Measurements from ENCODE around the gene AXIN2.

Gene AXIN2

GRCh38 chr17:65533852-65534457 lies 27.5 kb downstream of the AXIN2 start:
- H3K9me2 ChIP-seq (ENCODE audit: low read depth, low read length) = no peaks in the 10 kb centered on the region
- no peak overlapping the region for H3K4me2 ChIP-seq (ENCODE audit: low read length)
- H3K27ac ChIP-seq (ENCODE audit: low read depth, low read length, poor library complexity, severe bottlenecking) = no peak overlapping the region
- H3K4me1 ChIP-seq (ENCODE audit: insufficient read depth, low read length, severe bottlenecking) = no peaks in the 10 kb centered on the region
- no peaks in the 10 kb centered on the region for H3K79me2 ChIP-seq (ENCODE audit: insufficient read depth, low read length)
- H3K27me3 ChIP-seq (ENCODE audit: insufficient read depth, low read length) = no peaks in the 10 kb centered on the region
- H4K20me1 ChIP-seq (ENCODE audit: insufficient read depth, low read length) = no peaks in the 10 kb centered on the region
- no peak overlapping the region for H3K9ac ChIP-seq (ENCODE audit: low read length)
- H3K4me3 ChIP-seq (ENCODE audit: low read depth, low read length, poor library complexity, severe bottlenecking) = no peak overlapping the region
- H3F3A ChIP-seq (ENCODE audit: insufficient read depth, low read length) = no peaks in the 10 kb centered on the region
- no peak overlapping the region for H2AFZ ChIP-seq (ENCODE audit: low read length)
- no peaks in the 10 kb centered on the region for H3K36me3 ChIP-seq (ENCODE audit: insufficient read depth, low read length)
- TF ChIP-seq EZH2 (IDR thresholded peaks at IDR 0.05; ENCODE audit: borderline replicate concordance, low read length) = no peak
- no peaks in the 10 kb centered on the region for H3K9me3 ChIP-seq (ENCODE audit: low read length)

DNA sequence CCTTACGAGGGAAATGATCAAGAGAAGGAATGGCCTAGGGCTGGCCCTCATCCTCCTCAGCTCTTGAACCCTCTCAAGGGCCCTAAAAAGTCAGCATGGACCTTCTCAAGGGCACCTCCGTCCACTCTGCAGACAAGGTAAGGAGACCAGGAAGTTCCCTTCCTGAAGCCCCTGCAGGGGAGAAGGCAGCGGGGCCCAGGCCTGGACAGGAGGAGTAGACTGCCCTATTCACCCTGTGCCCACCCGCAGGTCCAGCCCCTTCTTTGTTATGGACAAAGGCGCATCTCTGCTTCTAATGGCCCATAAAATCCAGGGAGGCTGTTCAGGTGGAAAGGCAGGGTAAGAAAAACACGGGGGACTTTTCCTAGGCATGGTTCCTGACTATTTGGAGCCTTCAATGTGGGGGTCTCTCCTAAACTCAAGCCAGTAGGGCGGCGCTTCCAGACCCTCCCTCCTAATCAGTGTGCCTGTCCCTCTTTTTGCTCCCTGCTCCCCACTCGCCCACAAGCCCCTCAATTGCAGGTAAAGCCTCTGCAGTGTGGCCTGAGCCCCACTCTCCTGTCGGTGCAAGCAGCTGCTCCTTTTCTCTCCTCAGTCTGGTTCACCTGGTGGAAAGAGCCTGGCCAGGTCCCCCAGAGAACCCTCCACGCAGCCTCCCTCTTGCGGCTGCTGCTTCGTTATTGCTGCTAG lies 28.2 kb downstream of the AXIN2 start:
- Histone ChIP-seq H3K9ac (ENCODE audit: low read length) (no peak overlapping the region), H3K27ac (ENCODE audit: low read depth, low read length, poor library complexity, severe bottlenecking) (no peak overlapping the region), H3K36me3 (ENCODE audit: insufficient read depth, low read length) (no peaks in the 10 kb centered on the region), H3K9me2 (ENCODE audit: low read depth, low read length) (no peaks in the 10 kb centered on the region), H3K4me2 (ENCODE audit: low read length) (no peak overlapping the region), H3K27me3 (ENCODE audit: insufficient read depth, low read length) (no peaks in the 10 kb centered on the region), H2AFZ (ENCODE audit: low read length) (no peak overlapping the region), H4K20me1 (ENCODE audit: insufficient read depth, low read length) (no peaks in the 10 kb centered on the region), H3K9me3 (ENCODE audit: low read length) (no peaks in the 10 kb centered on the region), H3K79me2 (ENCODE audit: insufficient read depth, low read length) (no peaks in the 10 kb centered on the region), H3K4me1 (ENCODE audit: insufficient read depth, low read length, severe bottlenecking) (no peaks in the 10 kb centered on the region), H3K4me3 (ENCODE audit: low read depth, low read length, poor library complexity, severe bottlenecking) (no peak overlapping the region), H3F3A (ENCODE audit: insufficient read depth, low read length) (no peaks in the 10 kb centered on the region)
- TF ChIP-seq EZH2 (IDR thresholded peaks at IDR 0.05; ENCODE audit: borderline replicate concordance, low read length) = no peak
- TF ChIP-seq, protein P1, sequence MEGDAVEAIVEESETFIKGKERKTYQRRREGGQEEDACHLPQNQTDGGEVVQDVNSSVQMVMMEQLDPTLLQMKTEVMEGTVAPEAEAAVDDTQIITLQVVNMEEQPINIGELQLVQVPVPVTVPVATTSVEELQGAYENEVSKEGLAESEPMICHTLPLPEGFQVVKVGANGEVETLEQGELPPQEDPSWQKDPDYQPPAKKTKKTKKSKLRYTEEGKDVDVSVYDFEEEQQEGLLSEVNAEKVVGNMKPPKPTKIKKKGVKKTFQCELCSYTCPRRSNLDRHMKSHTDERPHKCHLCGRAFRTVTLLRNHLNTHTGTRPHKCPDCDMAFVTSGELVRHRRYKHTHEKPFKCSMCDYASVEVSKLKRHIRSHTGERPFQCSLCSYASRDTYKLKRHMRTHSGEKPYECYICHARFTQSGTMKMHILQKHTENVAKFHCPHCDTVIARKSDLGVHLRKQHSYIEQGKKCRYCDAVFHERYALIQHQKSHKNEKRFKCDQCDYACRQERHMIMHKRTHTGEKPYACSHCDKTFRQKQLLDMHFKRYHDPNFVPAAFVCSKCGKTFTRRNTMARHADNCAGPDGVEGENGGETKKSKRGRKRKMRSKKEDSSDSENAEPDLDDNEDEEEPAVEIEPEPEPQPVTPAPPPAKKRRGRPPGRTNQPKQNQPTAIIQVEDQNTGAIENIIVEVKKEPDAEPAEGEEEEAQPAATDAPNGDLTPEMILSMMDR (IDR thresholded peaks at IDR 0.05; ENCODE audit: low read length) = no peak

GRCh38 chr17:65532101-65532890 lies 29.2 kb downstream of the AXIN2 start:
- Histone ChIP-seq H3K27ac (ENCODE audit: low read depth, low read length, poor library complexity, severe bottlenecking) (no peak overlapping the region), H3K4me3 (ENCODE audit: low read depth, low read length, poor library complexity, severe bottlenecking) (no peak overlapping the region), H3K27me3 (ENCODE audit: insufficient read depth, low read length) (no peaks in the 10 kb centered on the region), H3K4me1 (ENCODE audit: insufficient read depth, low read length, severe bottlenecking) (no peaks in the 10 kb centered on the region), H3F3A (ENCODE audit: insufficient read depth, low read length) (no peaks in the 10 kb centered on the region), H4K20me1 (ENCODE audit: insufficient read depth, low read length) (no peaks in the 10 kb centered on the region), H3K9ac (ENCODE audit: low read length) (no peak overlapping the region), H3K36me3 (ENCODE audit: insufficient read depth, low read length) (no peaks in the 10 kb centered on the region), H3K9me3 (ENCODE audit: low read length) (no peaks in the 10 kb centered on the region), H2AFZ (ENCODE audit: low read length) (no peak overlapping the region), H3K79me2 (ENCODE audit: insufficient read depth, low read length) (no peaks in the 10 kb centered on the region), H3K4me2 (ENCODE audit: low read length) (no peak overlapping the region), H3K9me2 (ENCODE audit: low read depth, low read length) (no peaks in the 10 kb centered on the region)
- TF ChIP-seq, protein P1 (IDR thresholded peaks at IDR 0.05; ENCODE audit: low read length) = no peak
- no peak for TF ChIP-seq EZH2 (IDR thresholded peaks at IDR 0.05; ENCODE audit: borderline replicate concordance, low read length)

Data from OCI-LY1 (cell line).